Measurements from ENCODE around the gene SUSD1.

- TF ChIP-seq ZNF629 (tag by site-specific recombination; IDR thresholded peaks at IDR 0.05): no peak
- no peak for TF ChIP-seq CTCF (tag by site-specific recombination; IDR thresholded peaks at IDR 0.05)
- no peak for TF ChIP-seq MZF1 (tag by site-specific recombination; IDR thresholded peaks at IDR 0.05; ENCODE audit: borderline replicate concordance)
- TF ChIP-seq ZNF530 (tag by site-specific recombination; IDR thresholded peaks at IDR 0.05; ENCODE audit: low read depth): no peak
- no peak for TF ChIP-seq ZNF266 (tag by site-specific recombination; IDR thresholded peaks at IDR 0.05; ENCODE audit: low read depth)
- TF ChIP-seq, protein P1, sequence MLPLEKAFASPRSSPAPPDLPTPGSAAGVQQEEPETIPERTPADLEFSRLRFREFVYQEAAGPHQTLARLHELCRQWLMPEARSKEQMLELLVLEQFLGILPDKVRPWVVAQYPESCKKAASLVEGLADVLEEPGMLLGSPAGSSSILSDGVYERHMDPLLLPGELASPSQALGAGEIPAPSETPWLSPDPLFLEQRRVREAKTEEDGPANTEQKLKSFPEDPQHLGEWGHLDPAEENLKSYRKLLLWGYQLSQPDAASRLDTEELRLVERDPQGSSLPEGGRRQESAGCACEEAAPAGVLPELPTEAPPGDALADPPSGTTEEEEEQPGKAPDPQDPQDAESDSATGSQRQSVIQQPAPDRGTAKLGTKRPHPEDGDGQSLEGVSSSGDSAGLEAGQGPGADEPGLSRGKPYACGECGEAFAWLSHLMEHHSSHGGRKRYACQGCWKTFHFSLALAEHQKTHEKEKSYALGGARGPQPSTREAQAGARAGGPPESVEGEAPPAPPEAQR (tag by site-specific recombination; IDR thresholded peaks at IDR 0.05): no peak
- TF ChIP-seq ZNF311 (tag by site-specific recombination; IDR thresholded peaks at IDR 0.05; ENCODE audit: borderline replicate concordance): no peak
- TF ChIP-seq ZNF394 (tag by site-specific recombination; IDR thresholded peaks at IDR 0.05; ENCODE audit: borderline replicate concordance): no peak
- TF ChIP-seq, protein P2, sequence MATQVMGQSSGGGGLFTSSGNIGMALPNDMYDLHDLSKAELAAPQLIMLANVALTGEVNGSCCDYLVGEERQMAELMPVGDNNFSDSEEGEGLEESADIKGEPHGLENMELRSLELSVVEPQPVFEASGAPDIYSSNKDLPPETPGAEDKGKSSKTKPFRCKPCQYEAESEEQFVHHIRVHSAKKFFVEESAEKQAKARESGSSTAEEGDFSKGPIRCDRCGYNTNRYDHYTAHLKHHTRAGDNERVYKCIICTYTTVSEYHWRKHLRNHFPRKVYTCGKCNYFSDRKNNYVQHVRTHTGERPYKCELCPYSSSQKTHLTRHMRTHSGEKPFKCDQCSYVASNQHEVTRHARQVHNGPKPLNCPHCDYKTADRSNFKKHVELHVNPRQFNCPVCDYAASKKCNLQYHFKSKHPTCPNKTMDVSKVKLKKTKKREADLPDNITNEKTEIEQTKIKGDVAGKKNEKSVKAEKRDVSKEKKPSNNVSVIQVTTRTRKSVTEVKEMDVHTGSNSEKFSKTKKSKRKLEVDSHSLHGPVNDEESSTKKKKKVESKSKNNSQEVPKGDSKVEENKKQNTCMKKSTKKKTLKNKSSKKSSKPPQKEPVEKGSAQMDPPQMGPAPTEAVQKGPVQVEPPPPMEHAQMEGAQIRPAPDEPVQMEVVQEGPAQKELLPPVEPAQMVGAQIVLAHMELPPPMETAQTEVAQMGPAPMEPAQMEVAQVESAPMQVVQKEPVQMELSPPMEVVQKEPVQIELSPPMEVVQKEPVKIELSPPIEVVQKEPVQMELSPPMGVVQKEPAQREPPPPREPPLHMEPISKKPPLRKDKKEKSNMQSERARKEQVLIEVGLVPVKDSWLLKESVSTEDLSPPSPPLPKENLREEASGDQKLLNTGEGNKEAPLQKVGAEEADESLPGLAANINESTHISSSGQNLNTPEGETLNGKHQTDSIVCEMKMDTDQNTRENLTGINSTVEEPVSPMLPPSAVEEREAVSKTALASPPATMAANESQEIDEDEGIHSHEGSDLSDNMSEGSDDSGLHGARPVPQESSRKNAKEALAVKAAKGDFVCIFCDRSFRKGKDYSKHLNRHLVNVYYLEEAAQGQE (tag by site-specific recombination; IDR thresholded peaks at IDR 0.05): no peak
- no peak for TF ChIP-seq ZNF350 (tag by site-specific recombination; IDR thresholded peaks at IDR 0.05)
- TF ChIP-seq ZNF302 (tag by site-specific recombination; IDR thresholded peaks at IDR 0.05; ENCODE audit: low read depth): no peak
- no peak for TF ChIP-seq ZNF843 (tag by site-specific recombination; IDR thresholded peaks at IDR 0.05)
- TF ChIP-seq, protein P3, sequence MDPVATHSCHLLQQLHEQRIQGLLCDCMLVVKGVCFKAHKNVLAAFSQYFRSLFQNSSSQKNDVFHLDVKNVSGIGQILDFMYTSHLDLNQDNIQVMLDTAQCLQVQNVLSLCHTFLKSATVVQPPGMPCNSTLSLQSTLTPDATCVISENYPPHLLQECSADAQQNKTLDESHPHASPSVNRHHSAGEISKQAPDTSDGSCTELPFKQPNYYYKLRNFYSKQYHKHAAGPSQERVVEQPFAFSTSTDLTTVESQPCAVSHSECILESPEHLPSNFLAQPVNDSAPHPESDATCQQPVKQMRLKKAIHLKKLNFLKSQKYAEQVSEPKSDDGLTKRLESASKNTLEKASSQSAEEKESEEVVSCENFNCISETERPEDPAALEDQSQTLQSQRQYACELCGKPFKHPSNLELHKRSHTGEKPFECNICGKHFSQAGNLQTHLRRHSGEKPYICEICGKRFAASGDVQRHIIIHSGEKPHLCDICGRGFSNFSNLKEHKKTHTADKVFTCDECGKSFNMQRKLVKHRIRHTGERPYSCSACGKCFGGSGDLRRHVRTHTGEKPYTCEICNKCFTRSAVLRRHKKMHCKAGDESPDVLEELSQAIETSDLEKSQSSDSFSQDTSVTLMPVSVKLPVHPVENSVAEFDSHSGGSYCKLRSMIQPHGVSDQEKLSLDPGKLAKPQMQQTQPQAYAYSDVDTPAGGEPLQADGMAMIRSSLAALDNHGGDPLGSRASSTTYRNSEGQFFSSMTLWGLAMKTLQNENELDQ (tag by site-specific recombination; IDR thresholded peaks at IDR 0.05; ENCODE audit: low read depth): no peak
- no peak for TF ChIP-seq ZNF626 (tag by site-specific recombination; IDR thresholded peaks at IDR 0.05)
Measured at GRCh38 chr9:112149211-112149610, 25.9 kb downstream of the SUSD1 start.

Measured in HEK293 (cell line).